Tibial artery (tissue), 4 donors: ENCODE results near the gene SFMBT1.

Source experiments
- DNase-seq, 2 donors: peaks; one replicate each; pipeline ENCODE4 v3.0.0-alpha.2; 2019
- H3K27ac ChIP-seq, 2 donors: fragments of 200-600 bp; sonication (generic) in 1 of 2; 1 replicate in 1 of 2; 2 replicates in 1 of 2; pipeline ENCODE4 v1.5.1; 2018 to 2019; ENCODE audit warnings: mild to moderate bottlenecking in 1 of 2
- H3K27me3 ChIP-seq, 2 donors: fragments of 200-600 bp; sonication (generic) in 1 of 2; one replicate each; pipeline versions ENCODE4 v1.5.1 to v1.6.0; 2016 to 2019
- H3K36me3 ChIP-seq, 3 donors: fragments of 200-600 bp; sonication (generic) in 2 of 3; one replicate each; pipeline ENCODE4 v1.5.1; 2016 to 2019; ENCODE audit warnings: mild to moderate bottlenecking in 2 of 3
- H3K4me1 ChIP-seq, 4 donors: fragments of 200-600 bp; sonication (generic) in 2 of 4; 1 replicate in 3 of 4; 2 replicates in 1 of 4; pipeline ENCODE4 v1.5.1; 2016 to 2019
- H3K4me3 ChIP-seq, 2 donors: fragments of 200-600 bp; sonication (generic) in 1 of 2; 1 replicate in 1 of 2; 2 replicates in 1 of 2; pipeline ENCODE4 v1.5.1; 2018 to 2019; ENCODE audit warnings: mild to moderate bottlenecking in 2 of 2
- H3K9me3 ChIP-seq, 3 donors: fragments of 200-600 bp; sonication (generic) in 1 of 3; one replicate each; pipeline ENCODE4 v1.5.1; 2016 to 2019
- intact Hi-C: fragments of 100-400 bp; cut with DNase I; formaldehyde crosslinking; loops from one replicate; pipeline ENCODE4 v1.15.0; 2023; ENCODE audit warnings: low total_unique reads
- TF ChIP-seq, protein P1 (sequence below), 2 experiments: fragments of 200-600 bp in 1 of 2; fragments of 450-650 bp in 1 of 2; IDR thresholded peaks; one replicate each; pipeline ENCODE4 v1.5.1; 2017 to 2019; ENCODE audit warnings: antibody characterized with exemption in 2 of 2, mild to moderate bottlenecking in 1 of 2, moderate library complexity in 1 of 2

SFMBT1 gene

DNA sequence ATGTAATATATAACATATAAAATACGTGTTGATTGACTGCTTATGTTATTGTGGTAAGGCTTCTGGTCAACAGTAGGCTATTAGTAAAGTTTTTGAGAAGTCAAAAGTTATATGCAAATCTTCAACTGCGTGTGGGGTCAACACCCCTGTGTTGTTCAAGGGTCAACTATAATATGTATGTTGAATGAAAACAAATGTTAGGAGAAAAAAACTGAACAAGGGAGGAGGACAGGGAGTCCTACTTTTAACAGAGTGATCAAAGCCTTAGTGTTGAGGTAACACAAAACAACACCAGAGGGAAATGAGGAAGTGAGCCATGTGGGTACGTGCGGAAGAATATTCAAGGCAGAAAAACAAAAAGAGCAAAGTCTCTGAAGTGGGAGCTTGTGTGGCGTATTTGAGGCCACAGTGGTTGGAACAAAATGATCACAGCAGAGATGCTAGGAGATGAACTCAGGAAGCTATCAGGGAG is 62.5 kb downstream of the SFMBT1 start:
- H3K9me3 ChIP-seq, result peaks cover 0 to 4% (median 0%) of the 10 kb centered on the region in 3 donors
- no peak for DNase-seq
- H3K27ac ChIP-seq, result no peak overlapping the region
- peaks cover 0 to 9% (median 4%) of the 10 kb centered on the region in 4 donors for H3K4me1 ChIP-seq
- no peaks in the 10 kb centered on the region for H3K27me3 ChIP-seq
- no peak overlapping the region for H3K4me3 ChIP-seq
- H3K36me3 ChIP-seq, result no peaks in the 10 kb centered on the region
- TF ChIP-seq, protein P1, sequence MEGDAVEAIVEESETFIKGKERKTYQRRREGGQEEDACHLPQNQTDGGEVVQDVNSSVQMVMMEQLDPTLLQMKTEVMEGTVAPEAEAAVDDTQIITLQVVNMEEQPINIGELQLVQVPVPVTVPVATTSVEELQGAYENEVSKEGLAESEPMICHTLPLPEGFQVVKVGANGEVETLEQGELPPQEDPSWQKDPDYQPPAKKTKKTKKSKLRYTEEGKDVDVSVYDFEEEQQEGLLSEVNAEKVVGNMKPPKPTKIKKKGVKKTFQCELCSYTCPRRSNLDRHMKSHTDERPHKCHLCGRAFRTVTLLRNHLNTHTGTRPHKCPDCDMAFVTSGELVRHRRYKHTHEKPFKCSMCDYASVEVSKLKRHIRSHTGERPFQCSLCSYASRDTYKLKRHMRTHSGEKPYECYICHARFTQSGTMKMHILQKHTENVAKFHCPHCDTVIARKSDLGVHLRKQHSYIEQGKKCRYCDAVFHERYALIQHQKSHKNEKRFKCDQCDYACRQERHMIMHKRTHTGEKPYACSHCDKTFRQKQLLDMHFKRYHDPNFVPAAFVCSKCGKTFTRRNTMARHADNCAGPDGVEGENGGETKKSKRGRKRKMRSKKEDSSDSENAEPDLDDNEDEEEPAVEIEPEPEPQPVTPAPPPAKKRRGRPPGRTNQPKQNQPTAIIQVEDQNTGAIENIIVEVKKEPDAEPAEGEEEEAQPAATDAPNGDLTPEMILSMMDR (IDR thresholded peaks at IDR 0.05), result no peak
- intact Hi-C loops, result no loop called here

DNA sequence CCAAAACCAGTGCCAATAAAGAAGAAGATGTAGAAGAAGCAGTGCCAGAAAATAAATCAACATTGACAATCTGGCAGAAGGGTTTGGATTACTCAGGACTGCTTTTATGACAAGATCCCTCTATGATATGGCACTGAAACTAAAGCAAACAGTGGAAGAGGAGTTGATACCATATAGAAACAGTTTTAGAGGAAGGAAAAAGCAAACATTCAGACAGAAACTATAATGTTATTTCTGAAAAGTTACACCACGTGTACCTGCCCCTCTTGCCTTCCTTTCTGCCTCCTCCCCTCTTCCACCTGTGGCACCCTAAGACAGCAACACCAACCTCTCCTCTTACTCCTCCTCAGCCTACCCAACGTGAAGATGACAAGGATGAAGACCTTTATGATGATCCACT is 63.0 kb downstream of the SFMBT1 start:
- intact Hi-C loops, result no loop called here
- peaks cover 0 to 9% (median 4%) of the 10 kb centered on the region in 4 donors for H3K4me1 ChIP-seq
- H3K36me3 ChIP-seq, result no peaks in the 10 kb centered on the region
- peaks cover 0 to 4% (median 0%) of the 10 kb centered on the region in 3 donors for H3K9me3 ChIP-seq
- H3K4me3 ChIP-seq, result no peak overlapping the region
- no peak for DNase-seq
- H3K27me3 ChIP-seq, result no peaks in the 10 kb centered on the region
- no peak overlapping the region for H3K27ac ChIP-seq
- TF ChIP-seq, protein P1 (IDR thresholded peaks at IDR 0.05), result no peak

DNA sequence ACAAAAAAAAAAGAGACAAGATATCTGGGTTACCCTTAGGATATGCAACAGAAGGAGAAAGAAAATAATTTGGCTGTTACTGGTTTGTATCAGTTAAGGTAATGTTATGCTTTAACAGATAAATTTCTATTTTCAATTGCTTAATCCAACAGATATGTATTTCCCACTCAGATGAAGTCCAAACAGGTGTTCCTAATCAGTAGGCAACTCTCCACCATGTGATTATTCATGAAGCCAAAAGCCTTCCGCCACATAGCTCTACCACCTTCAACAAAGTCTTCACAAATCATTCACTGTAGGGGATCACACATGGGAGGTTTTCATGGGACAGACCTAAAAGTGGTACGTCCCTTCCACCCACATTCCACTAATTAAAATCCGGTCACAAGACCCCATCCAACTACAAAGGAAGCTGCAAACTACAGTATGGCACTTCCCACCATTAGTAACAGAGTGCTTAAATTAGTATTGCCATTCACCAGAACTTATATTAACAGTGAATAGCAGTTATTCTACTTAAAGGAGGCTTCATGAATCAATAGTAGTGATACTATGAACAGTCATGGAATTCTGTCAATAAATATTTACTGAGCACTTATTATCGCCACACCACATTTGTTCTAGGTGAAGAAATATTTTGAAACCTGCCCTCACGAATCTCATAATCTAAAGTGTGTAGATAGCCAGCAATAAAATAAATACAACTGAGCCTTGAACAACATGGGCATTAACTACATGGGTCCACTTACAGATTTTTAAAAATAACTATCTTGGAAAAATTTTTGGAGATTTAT is 66.5 kb downstream of the SFMBT1 start:
- Histone ChIP-seq H3K4me3 (no peak overlapping the region), H3K36me3 (no peaks in the 10 kb centered on the region), H3K9me3 (peaks cover 0 to 4% (median 0%) of the 10 kb centered on the region in 3 donors), H3K4me1 (peaks cover 0 to 9% (median 4%) of the 10 kb centered on the region in 4 donors), H3K27ac (no peak overlapping the region), H3K27me3 (no peaks in the 10 kb centered on the region)
- intact Hi-C loops, result no loop called here
- DNase-seq, result no peak
- TF ChIP-seq, protein P1 (IDR thresholded peaks at IDR 0.05), result no peak

DNA sequence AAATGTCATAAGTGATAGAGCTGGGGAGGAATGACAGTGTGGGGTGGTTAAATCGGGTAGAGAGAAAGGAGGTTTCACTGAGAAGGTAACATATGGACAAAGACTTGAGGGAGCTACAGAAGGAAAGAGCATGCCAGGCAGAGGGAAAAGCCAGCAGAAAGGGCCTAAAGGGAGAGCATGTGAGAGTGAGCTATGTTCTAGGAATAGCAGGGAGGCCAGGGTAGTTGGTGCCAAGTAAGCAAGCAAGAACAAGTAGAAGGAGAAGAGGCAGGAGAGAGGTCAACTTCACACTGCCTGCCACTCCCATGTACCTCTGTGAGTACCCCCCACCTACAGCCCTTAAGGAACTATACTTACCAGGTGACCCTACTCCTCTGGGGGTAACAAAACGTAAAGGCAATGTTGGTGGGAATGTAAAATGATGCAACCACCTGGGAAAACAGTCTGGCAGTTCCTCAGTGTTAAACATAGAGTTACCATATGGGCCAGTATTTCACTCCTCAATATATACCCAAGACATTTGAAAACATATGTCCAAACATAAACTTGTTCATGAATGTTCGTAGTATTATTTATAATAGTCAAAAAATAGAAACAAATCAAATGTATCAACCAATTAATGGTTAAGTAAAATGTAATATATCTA is 67.6 kb downstream of the SFMBT1 start:
- intact Hi-C loops, result no loop called here
- H3K27ac ChIP-seq, result no peak overlapping the region
- H3K27me3 ChIP-seq, result no peaks in the 10 kb centered on the region
- no peaks in the 10 kb centered on the region for H3K36me3 ChIP-seq
- no peak overlapping the region for H3K4me3 ChIP-seq
- TF ChIP-seq, protein P1 (IDR thresholded peaks at IDR 0.05), result no peak
- peaks cover 0 to 4% (median 0%) of the 10 kb centered on the region in 3 donors for H3K9me3 ChIP-seq
- H3K4me1 ChIP-seq, result no peaks in the 10 kb centered on the region
- DNase-seq, result no peak

DNA sequence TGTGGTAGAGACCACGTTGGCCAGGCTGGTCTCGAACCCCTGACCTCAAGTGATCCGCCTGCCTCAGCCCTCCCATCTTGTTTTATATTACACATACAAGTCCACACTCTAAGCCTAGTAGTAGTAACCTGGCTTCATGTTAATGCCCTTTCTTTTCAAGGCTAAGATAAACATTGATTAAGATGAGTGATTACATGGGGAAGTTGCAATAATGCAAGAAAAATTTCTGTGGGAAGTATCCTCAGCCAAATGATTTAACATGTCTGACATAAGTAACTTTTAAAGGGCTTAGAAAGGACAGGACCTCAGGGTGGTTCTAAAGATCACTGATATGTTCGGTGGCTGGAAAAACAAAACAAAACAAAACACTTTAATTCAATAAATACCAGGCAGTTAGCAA is 72.1 kb downstream of the SFMBT1 start:
- no peak overlapping the region for H3K27ac ChIP-seq
- H3K4me1 ChIP-seq, result no peaks in the 10 kb centered on the region
- H3K9me3 ChIP-seq, result no peaks in the 10 kb centered on the region
- no peak for DNase-seq
- H3K4me3 ChIP-seq, result no peak overlapping the region
- intact Hi-C loops, result no loop called here
- no peaks in the 10 kb centered on the region for H3K36me3 ChIP-seq
- no peaks in the 10 kb centered on the region for H3K27me3 ChIP-seq
- TF ChIP-seq, protein P1 (IDR thresholded peaks at IDR 0.05), result no peak
